KMS-11 (cell line): ENCODE results near the gene SNAP29.

ENCODE experiments used
- H2AFZ ChIP-seq: fragments of 200-600 bp; sonication (generic); 2 replicates; pipeline ENCODE4 v1.6.1; 2016; ENCODE audit warnings: antibody characterized with exemption, mixed run types, low read depth
- H3K27ac ChIP-seq: fragments of 200-600 bp; sonication (generic); 2 replicates; pipeline ENCODE4 v1.6.1; 2016; ENCODE audit warnings: mild to moderate bottlenecking, mixed run types
- H3K27me3 ChIP-seq: fragments of 200-600 bp; sonication (generic); 2 replicates; pipeline ENCODE4 v1.6.1; 2017; ENCODE audit warnings: mild to moderate bottlenecking, low read depth, mixed run types, moderate library complexity; ENCODE audit not compliant: insufficient read depth
- H3K36me3 ChIP-seq: fragments of 200-600 bp; sonication (generic); 2 replicates; pipeline ENCODE4 v1.6.1; 2017; ENCODE audit warnings: mild to moderate bottlenecking, mixed run types; ENCODE audit not compliant: insufficient read depth
- H3K4me1 ChIP-seq: fragments of 200-600 bp; sonication (generic); 2 replicates; pipeline ENCODE4 v1.6.1; 2016; ENCODE audit warnings: mild to moderate bottlenecking, low read depth, mixed run types; ENCODE audit not compliant: poor library complexity, severe bottlenecking
- H3K4me2 ChIP-seq: fragments of 200-600 bp; sonication (generic); 2 replicates; pipeline ENCODE4 v1.7.0; 2016; ENCODE audit warnings: mild to moderate bottlenecking, mixed run types
- H3K4me3 ChIP-seq: fragments of 200-600 bp; sonication (generic); IDR thresholded peaks from 2 replicates; pipeline ENCODE4 v1.6.1; 2017; ENCODE audit warnings: low read depth, low read length, mixed read lengths; ENCODE audit not compliant: insufficient read depth
- H3K79me2 ChIP-seq: fragments of 200-600 bp; sonication (generic); 2 replicates; pipeline ENCODE4 v1.6.1; 2016; ENCODE audit warnings: low read depth, mixed run types; ENCODE audit not compliant: insufficient read depth
- H3K9ac ChIP-seq: fragments of 200-600 bp; sonication (generic); 2 replicates; pipeline ENCODE4 v1.6.1; 2016; ENCODE audit warnings: mild to moderate bottlenecking, mixed run types
- H4K20me1 ChIP-seq: fragments of 200-600 bp; sonication (generic); 2 replicates; pipeline ENCODE4 v1.6.1; 2016; ENCODE audit warnings: mild to moderate bottlenecking, mixed run types; ENCODE audit not compliant: insufficient read depth
- TF ChIP-seq, protein P1 (sequence below): fragments of 200-600 bp; sonication (generic); conservative IDR thresholded peaks from 2 replicates; pipeline ENCODE4 v1.6.1; 2017; ENCODE audit warnings: low read depth, mild to moderate bottlenecking, antibody characterized with exemption, low read length, moderate library complexity, mixed read lengths

Gene SNAP29

DNA sequence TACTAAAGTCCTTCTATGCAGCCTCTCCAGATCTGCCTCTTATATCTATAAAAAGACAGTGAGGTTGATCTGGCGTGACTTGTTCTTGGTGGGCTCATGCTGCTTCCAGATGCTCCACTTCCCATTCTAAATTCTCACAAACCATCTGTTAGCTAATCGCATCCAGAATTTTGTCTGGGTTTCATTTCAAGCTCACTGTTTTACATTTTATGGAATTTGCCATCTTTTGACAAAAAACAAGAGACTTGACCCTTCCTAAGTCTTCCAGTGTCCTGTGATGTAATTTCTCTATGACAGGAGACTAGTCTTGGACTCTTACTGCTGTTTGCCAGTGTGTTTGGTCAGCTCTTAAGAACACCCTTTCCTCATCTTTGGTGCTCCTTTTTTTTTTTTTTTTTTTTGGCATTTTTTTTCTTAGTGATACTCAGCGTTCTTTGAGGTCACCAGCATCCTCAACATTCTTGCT, 81.4 kb downstream of the SNAP29 start:
- H2AFZ ChIP-seq: no peak overlapping the region
- H3K27me3 ChIP-seq: no peaks in the 10 kb centered on the region
- H3K36me3 ChIP-seq: no peaks in the 10 kb centered on the region
- no peak overlapping the region for H3K27ac ChIP-seq
- H3K4me3 ChIP-seq: no peak overlapping the region
- H3K4me1 ChIP-seq: peaks cover 26% of the 10 kb centered on the region
- no peak overlapping the region for H3K9ac ChIP-seq
- peaks cover 98% of the 10 kb centered on the region for H3K79me2 ChIP-seq
- TF ChIP-seq, protein P1, sequence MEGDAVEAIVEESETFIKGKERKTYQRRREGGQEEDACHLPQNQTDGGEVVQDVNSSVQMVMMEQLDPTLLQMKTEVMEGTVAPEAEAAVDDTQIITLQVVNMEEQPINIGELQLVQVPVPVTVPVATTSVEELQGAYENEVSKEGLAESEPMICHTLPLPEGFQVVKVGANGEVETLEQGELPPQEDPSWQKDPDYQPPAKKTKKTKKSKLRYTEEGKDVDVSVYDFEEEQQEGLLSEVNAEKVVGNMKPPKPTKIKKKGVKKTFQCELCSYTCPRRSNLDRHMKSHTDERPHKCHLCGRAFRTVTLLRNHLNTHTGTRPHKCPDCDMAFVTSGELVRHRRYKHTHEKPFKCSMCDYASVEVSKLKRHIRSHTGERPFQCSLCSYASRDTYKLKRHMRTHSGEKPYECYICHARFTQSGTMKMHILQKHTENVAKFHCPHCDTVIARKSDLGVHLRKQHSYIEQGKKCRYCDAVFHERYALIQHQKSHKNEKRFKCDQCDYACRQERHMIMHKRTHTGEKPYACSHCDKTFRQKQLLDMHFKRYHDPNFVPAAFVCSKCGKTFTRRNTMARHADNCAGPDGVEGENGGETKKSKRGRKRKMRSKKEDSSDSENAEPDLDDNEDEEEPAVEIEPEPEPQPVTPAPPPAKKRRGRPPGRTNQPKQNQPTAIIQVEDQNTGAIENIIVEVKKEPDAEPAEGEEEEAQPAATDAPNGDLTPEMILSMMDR: no peak
- H3K4me2 ChIP-seq: no peak overlapping the region
- peaks cover 71% of the 10 kb centered on the region for H4K20me1 ChIP-seq
